Smooth muscle cell (in vitro differentiated cells): Measurements from ENCODE around the gene CALCOCO1. TPM values are rescaled to one million over a fixed set of nuclear protein-coding genes. Genes with fewer than 3 reads are reported as not detected.

Experiments
- DNase-seq: peaks from one replicate; lab custom pipeline; 2025; ENCODE audit not compliant: unreplicated experiment; lab: John Stamatoyannopoulos, UW
- H2AFZ ChIP-seq: fragments of 200-600 bp; sonication (generic); 2 replicates; pipeline ENCODE4 v1.6.0; 2016; ENCODE audit warnings: antibody characterized with exemption, low read depth, mild to moderate bottlenecking
- H3F3A ChIP-seq: fragments of 200-600 bp; sonication (generic); 2 replicates; pipeline ENCODE4 v1.6.0; 2017; ENCODE audit warnings: antibody characterized with exemption, low read depth
- H3K27ac ChIP-seq: fragments of 200-600 bp; sonication (generic); 2 replicates; pipeline ENCODE4 v1.5.1; 2016; ENCODE audit warnings: low read depth, mild to moderate bottlenecking
- H3K27me3 ChIP-seq: fragments of 200-600 bp; sonication (generic); 2 replicates; pipeline ENCODE4 v1.6.1; 2016; ENCODE audit warnings: low read depth, mild to moderate bottlenecking
- H3K36me3 ChIP-seq: fragments of 200-600 bp; sonication (generic); 2 replicates; pipeline ENCODE4 v1.5.1; 2016; ENCODE audit warnings: low read depth
- H3K4me1 ChIP-seq: fragments of 200-600 bp; sonication (generic); 2 replicates; pipeline ENCODE4 v1.5.1; 2016; ENCODE audit warnings: low read depth
- H3K4me2 ChIP-seq: fragments of 200-600 bp; sonication (generic); 2 replicates; pipeline ENCODE4 v1.6.0; 2016; ENCODE audit warnings: mild to moderate bottlenecking
- H3K4me3 ChIP-seq: fragments of 200-600 bp; sonication (generic); 2 replicates; pipeline ENCODE4 v1.5.1; 2016; ENCODE audit warnings: mild to moderate bottlenecking
- H3K79me2 ChIP-seq: fragments of 200-600 bp; sonication (generic); 2 replicates; pipeline ENCODE4 v1.6.0; 2016; ENCODE audit warnings: low read depth, mild to moderate bottlenecking
- H3K9ac ChIP-seq: fragments of 200-600 bp; sonication (generic); 2 replicates; pipeline ENCODE4 v1.6.0; 2016; ENCODE audit warnings: low read depth
- H3K9me3 ChIP-seq: fragments of 200-600 bp; sonication (generic); replicated peaks from 2 replicates; pipeline ENCODE4 v1.5.1; 2016; ENCODE audit warnings: low read depth
- H4K20me1 ChIP-seq: fragments of 200-600 bp; sonication (generic); 2 replicates; pipeline ENCODE4 v1.6.0; 2016; ENCODE audit warnings: low read depth
- CTCF ChIP-seq: fragments of 200-600 bp; sonication (generic); IDR thresholded peaks from 2 replicates; pipeline ENCODE4 v1.5.1; 2017; ENCODE audit warnings: borderline replicate concordance, mild to moderate bottlenecking, antibody characterized with exemption; ENCODE audit not compliant: insufficient read depth, poor library complexity, severe bottlenecking
- WGBS: methylation state at CpG from one replicate; pipeline ENCODE4 v1.1.7; 2016; ENCODE audit warnings: low lambda C conversion rate; 5-methylcytosine and 5-hydroxymethylcytosine counted together
- polyA plus RNA-seq: library from polyadenylated mRNA; unstranded; fragments of >200 nt; fragmentation: Nextera tagmentation; extraction: Ambion mirVana; gene quantifications from 2 replicates; pipeline ENCODE4 v1.2.1, GENCODE V29; 2016
- total RNA-seq: library from RNA; depleted of rRNA; stranded (reverse); fragments of >200 nt; gene quantifications from 2 replicates; pipeline ENCODE4 v1.2.3, GENCODE V29; 2014

The CALCOCO1 gene
- total and polyA plus RNA-seq, 2 experiments from 2014 or later: 46.5 to 52.0 TPM

- H3K4me2 ChIP-seq: peak overlapping the region; percentile 88
- TF ChIP-seq CTCF: no peak
- peaks cover 11% of the 10 kb centered on the region for H3K27me3 ChIP-seq
- no peaks in the 10 kb centered on the region for H3K36me3 ChIP-seq
- H2AFZ ChIP-seq: peak overlapping the region; percentile 97
- H3K9ac ChIP-seq: no peak overlapping the region
- peaks cover 11% of the 10 kb centered on the region for H3F3A ChIP-seq
- no peaks in the 10 kb centered on the region for H3K9me3 ChIP-seq
- no peak for DNase-seq
- H3K4me3 ChIP-seq: peak overlapping the region; percentile 52
- H3K27ac ChIP-seq: peak overlapping the region; percentile 86
- 55% methylated on average over 5 of the region's 5 CpGs for WGBS
- H3K4me1 ChIP-seq: peaks cover 35% of the 10 kb centered on the region
- H3K79me2 ChIP-seq: peaks cover 21% of the 10 kb centered on the region
- no peaks in the 10 kb centered on the region for H4K20me1 ChIP-seq
Measured at GRCh38 chr12:53677800-53678148, 49.5 kb downstream of the CALCOCO1 start.

- peaks cover 11% of the 10 kb centered on the region for H3K27me3 ChIP-seq
- H3K79me2 ChIP-seq: peaks cover 21% of the 10 kb centered on the region
- no peaks in the 10 kb centered on the region for H3K36me3 ChIP-seq
- no peaks in the 10 kb centered on the region for H3K9me3 ChIP-seq
- peak overlapping the region; percentile 86 for H3K27ac ChIP-seq
- no peaks in the 10 kb centered on the region for H4K20me1 ChIP-seq
- TF ChIP-seq CTCF: no peak
- peak overlapping the region; percentile 97 for H2AFZ ChIP-seq
- WGBS: 4% methylated on average over 50 of the region's 51 CpGs
- H3K4me3 ChIP-seq: peak overlapping the region; percentile 52
- peak overlapping the region; percentile 73 for H3K9ac ChIP-seq
- no peak for DNase-seq
- H3K4me2 ChIP-seq: peak overlapping the region; percentile 88
- H3K4me1 ChIP-seq: peaks cover 35% of the 10 kb centered on the region
- peaks cover 11% of the 10 kb centered on the region for H3F3A ChIP-seq
Measured at GRCh38 chr12:53677016-53677799, 50.0 kb downstream of the CALCOCO1 start.

GRCh38 chr12:53676656-53677015 lies 50.6 kb downstream of the CALCOCO1 start:
- 7% methylated on average over 10 of the region's 15 CpGs for WGBS
- peak overlapping the region; percentile 52 for H3K4me3 ChIP-seq
- no peaks in the 10 kb centered on the region for H3K36me3 ChIP-seq
- H3K27ac ChIP-seq: peak overlapping the region; percentile 86
- peaks cover 35% of the 10 kb centered on the region for H3K4me1 ChIP-seq
- H3K27me3 ChIP-seq: peaks cover 11% of the 10 kb centered on the region
- peaks cover 21% of the 10 kb centered on the region for H3K79me2 ChIP-seq
- H4K20me1 ChIP-seq: no peaks in the 10 kb centered on the region
- no peak for TF ChIP-seq CTCF
- peak; percentile 52 for DNase-seq
- H2AFZ ChIP-seq: peak overlapping the region; percentile 97
- no peaks in the 10 kb centered on the region for H3K9me3 ChIP-seq
- H3F3A ChIP-seq: peaks cover 11% of the 10 kb centered on the region
- peak overlapping the region; percentile 73 for H3K9ac ChIP-seq
- peak overlapping the region; percentile 88 for H3K4me2 ChIP-seq
